OCI-M2 (cell line): ENCODE data around the gene C6orf132.
A peak's percentile ranks its signal among the peaks of the same experiment; 100 is the strongest.

Experiments used
- DNase-seq: peaks from one replicate; lab custom pipeline; 2025; ENCODE audit not compliant: unreplicated experiment; lab: John Stamatoyannopoulos, UW

The C6orf132 gene

GRCh38 chr6:42105709-42106108 lies 36.7 kb downstream of the C6orf132 start:
- no peak for DNase-seq

GRCh38 chr6:42105156-42105648 lies 37.2 kb downstream of the C6orf132 start:
- DNase-seq = no peak

DNA sequence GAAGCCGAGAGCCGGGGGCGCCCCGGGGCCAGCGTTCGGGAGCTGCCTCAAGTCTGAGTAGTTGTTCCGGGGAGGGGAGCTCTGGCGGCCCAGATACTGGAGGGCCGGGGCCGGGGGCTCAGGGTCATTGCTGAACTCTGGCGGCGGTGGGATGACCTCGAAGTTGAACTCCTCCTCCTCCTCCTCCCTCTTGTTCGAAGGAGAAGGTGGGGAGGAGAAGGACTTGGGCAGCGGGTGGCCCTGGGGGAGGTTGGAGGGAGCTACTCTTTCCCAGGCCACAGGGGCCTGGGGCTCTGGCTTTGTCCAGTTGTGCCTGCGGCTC lies 37.7 kb downstream of the C6orf132 start:
- no peak for DNase-seq

DNA sequence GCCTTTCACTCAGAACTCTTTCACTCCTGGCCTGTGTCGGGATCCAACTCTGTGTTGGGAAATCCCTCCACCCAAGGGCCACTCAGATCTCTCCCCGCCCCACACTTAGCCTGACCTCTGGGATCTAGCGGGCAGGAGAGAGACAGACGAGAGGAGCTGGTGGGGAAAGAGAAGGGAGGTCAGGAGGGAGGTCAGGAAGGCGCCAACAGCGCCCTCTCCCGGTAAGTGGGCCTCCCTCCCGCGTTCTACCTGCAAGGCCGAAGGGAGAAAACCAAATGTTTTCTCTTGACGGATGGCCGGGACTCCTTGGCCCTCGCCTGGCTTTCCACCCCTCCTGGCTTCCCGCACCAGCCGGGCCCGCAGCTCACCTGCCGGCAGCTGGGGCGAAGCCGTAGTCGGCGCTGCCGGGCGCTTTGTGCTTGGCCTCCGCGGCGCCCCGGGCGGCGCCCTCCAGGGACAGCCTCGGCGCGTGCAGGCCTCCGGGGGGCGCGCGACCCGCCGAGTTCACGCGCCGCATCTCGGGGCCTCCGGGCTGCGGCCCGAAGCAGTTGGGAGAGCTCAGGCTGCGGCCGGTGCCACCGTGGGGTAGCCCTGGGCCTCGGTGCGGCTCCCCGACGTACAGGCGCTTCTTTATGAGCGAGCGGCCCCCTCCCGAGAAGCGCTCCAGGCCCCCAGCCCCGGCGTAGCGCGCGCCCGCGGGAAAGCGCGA lies 38.2 kb downstream of the C6orf132 start:
- peak; percentile 57 for DNase-seq

- DNase-seq = no peak
Observed at GRCh38 chr6:42103753-42104094, 38.7 kb downstream of the C6orf132 start.

DNA sequence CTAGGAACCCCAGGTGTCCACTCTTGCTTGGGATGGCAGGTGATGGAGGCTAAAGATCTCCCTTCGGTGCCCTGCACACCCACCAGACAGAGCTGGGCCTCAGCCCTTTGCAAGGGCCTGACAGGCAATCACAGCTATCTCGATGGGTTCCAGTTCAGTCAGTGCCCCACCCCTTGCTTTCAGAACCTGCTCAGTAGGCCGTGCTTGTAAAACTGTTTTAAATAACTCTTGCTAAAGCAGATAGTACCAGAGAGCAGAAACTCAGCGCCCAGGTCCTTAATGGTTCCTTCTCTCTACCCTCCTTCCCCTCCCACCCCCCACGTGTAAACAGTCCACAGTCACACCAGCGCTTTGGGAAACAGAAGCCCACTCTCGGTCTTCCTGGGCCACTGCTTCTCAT lies 39.2 kb downstream of the C6orf132 start:
- no peak for DNase-seq

- DNase-seq = no peak
Observed at GRCh38 chr6:42101186-42101657, 41.2 kb downstream of the C6orf132 start.

- no peak for DNase-seq
Observed at GRCh38 chr6:42100029-42100901, 42.2 kb downstream of the C6orf132 start.

DNA sequence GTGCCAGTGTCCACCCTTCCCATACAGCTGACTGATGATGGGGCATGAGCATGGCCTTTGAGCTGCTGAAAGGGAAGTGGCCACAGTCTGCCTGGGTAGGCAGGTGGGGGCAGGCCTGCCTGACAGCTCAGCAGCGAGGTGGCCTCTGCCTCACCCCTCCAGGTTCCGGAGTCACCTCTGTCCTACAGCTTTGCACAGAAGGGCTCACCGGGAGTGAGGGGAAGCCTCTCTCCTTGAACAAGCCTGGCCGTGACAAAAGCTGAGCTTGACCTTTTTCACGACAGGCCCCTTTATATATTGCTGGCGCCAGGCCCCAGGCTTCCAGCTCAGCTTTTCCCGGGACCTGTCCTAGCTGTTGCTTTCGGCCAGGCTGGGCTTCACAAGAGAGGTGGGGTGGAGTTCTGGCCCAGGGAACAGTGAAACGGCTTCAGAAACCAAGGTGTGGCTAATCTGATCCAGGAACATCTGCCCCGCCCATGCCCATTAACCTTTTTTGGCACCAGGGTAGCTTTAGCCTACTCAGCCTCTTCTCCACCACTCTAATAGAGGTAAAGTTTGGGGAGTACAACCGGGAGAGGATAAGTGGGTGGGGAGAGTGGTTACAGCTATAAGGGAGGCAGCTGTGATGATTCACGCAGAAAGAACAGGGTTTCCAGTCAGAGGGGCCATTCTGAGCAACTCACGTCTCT lies 42.9 kb downstream of the C6orf132 start:
- DNase-seq = no peak

DNA sequence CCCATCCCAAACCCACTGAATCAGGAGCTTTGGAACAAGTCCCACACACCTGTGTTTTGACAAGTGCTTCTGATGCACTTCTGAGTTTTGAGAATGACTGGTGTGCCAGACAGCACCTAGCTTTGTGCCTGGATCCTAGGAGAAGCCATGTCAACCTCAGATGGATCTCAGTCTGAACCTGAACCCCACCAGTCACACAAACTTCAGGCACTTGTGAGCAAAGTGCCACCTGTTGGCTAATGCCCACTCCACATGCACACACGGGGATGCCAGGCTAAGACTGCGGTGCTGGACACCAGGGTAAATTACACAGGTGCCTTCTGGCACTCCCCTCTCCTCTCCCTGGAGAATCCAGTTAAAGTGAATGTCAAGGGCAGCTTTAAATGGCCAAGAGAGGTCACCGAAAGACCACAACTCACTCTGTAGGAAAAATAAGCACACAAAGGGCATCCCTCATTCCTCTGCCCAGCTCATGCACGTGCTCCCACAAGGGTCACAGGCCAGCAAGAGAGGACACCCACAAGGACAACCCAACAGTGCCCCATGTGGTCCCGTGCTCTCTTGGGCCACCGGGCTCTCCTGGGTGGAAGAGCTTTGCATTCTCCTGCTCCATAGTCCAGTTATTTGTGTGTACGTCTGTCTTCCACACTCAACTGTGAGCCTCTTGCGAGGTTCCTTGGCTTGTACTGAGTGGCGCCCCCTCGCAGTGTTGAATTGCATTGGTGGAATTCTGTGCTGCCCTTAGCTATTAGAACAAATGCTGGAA lies 46.5 kb downstream of the C6orf132 start:
- no peak for DNase-seq

DNA sequence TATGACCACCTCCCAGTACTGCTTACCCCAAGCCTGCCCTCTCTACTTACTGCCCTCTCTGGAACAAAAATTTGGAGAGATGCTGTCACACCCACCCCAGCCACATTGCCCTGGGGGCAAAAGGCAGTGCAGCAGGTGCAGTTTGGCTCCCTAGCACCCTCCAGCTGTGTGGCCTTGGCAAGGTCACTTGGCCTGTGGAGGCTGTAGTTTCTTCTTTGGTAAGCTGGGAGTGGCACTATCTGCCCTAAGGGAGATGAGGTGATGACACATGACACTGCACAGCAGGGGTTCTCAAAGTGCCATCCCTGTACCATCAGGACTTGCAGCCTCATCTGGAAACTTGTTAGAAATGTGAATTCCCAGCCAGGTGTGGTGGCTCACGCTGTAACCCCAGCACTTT lies 47.3 kb downstream of the C6orf132 start:
- no peak for DNase-seq

DNA sequence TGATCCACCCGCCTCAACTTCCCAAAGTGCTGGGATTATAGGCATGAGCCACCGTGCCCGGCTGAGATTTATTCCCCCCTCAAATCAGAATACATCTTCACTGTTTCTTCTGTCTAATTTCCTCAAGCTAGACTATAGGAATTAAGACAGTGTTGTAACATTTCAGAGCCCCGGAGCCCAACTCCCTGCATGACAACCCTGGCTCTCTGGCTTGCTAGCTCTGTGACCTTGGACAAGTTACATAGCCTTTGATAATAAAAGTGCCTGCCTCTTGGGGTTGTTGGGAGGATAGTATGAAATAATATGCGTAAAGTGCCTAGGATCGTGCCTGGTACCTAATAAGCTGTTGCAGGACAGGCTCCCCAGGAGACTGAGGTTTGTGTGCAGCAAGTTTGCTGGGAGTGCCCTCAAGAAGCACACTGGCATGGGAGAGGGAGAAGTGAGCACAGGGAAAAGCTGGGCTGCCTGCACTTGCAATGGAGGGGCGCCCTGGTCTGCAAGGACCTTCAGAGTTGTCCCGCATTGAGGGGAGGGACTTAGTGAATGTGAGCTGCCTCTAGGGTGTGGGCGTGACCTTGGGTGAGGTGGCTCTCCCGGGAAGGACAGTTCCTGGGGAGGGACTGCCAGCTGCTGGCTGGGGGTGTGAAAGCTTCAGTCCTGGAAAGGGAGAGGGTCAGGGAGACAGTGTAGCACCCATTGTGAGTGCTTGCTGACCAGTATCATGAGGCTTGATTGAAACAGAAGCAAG lies 48.7 kb downstream of the C6orf132 start:
- DNase-seq = no peak

DNA sequence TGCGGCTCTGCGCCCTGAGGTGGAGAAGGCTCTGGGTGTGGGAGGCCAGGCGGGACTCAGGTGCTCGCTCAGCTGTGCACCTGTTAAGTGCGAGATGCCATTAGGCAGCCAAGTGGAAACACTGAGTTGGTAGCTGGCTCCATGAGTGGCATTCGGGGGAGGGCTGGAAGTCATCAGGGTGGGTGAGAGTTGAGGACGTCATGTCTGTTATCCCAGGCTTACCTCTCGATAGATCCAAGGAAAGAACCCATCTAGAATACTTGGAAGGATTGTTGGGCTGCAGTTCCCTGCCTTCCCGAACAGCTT lies 50.7 kb downstream of the C6orf132 start:
- DNase-seq = no peak

- DNase-seq = no peak
Observed at GRCh38 chr6:42090819-42091717, 51.4 kb downstream of the C6orf132 start.

- no peak for DNase-seq
Observed at GRCh38 chr6:42088101-42088591, 54.3 kb downstream of the C6orf132 start.

DNA sequence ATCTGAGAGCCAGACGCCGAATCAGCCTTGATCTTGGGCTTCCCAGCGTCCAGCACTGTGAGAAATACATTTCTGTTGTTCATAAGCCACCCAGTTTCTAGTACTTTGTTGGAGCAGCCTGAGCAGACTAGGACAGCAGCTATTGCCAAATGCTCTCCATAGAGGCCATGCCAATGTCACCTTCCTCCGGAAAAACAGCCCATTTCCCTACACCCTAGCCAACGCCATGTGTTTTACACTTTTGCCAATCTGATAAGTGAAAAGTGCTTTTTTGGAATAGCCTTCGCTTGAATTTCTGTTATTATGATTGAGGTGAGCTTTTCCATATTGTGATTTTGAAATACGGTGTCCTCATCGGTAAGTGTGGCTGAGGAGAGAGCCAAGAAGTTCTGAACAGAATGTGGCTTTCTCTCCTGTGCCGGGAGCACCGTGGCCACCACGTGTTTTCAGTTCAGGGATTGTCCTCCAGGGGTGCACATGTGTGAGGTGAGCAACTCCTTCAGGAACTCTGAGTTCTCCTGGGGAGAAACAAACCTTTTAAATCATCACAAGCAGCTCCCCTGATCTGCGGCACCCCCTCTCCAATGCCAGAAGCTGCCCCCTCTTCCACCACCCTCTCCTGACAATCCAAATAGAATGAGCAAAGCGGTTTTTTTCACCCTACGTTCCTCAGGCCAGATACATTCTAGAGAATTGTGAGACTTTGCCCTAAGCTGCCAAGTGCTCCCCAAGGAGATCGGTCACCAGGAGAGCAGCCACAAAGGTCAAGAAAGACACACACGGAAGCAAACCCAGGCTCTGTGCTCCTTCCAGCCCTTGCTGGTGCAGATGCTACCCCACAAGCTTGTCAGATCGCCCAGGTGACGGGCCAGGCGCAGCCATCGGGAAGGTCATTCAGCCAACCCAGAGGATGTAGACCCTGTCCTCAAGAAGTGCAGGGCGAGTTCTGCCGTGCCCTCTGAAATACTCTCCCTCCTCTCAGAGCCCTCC lies 56.1 kb downstream of the C6orf132 start:
- no peak for DNase-seq

- no peak for DNase-seq
Observed at GRCh38 chr6:42084889-42085288, 57.5 kb downstream of the C6orf132 start.

GRCh38 chr6:42083530-42083929 lies 58.9 kb downstream of the C6orf132 start:
- no peak for DNase-seq
